Endothelial cell (in vitro differentiated cells): ENCODE measurements around the gene VTI1B. TPM values are rescaled to one million over a fixed set of nuclear protein-coding genes. Genes with fewer than 3 reads are reported as not detected.
"Not testable (repeated sequence)": the region's sequence is repeated elsewhere in the genome, so short reads cannot be mapped to it uniquely, and the experiment has no call there.

ENCODE experiments used
- DNase-seq: peaks from one replicate; pipeline ENCODE4 v3.0.0; 2021; ENCODE audit warnings: low spot score
- H3K27ac Mint-ChIP-seq: one replicate; pipeline ENCODE4 v1.8.0; 2021; ENCODE audit warnings: mixed read lengths, inconsistent platforms; ENCODE audit not compliant: unreplicated experiment
- H3K27me3 Mint-ChIP-seq: one replicate; pipeline ENCODE4 v1.8.0; 2021; ENCODE audit warnings: mild to moderate bottlenecking, moderate library complexity, mixed read lengths, inconsistent platforms; ENCODE audit not compliant: unreplicated experiment
- H3K36me3 Mint-ChIP-seq: one replicate; pipeline ENCODE4 v1.8.0; 2021; ENCODE audit warnings: mild to moderate bottlenecking, low read depth, mixed read lengths, inconsistent platforms; ENCODE audit not compliant: unreplicated experiment
- H3K4me1 Mint-ChIP-seq: one replicate; pipeline ENCODE4 v1.8.0; 2021; ENCODE audit warnings: mild to moderate bottlenecking, mixed read lengths, inconsistent platforms; ENCODE audit not compliant: unreplicated experiment
- H3K4me3 Mint-ChIP-seq: one replicate; pipeline ENCODE4 v1.8.0; 2021; ENCODE audit warnings: mild to moderate bottlenecking, mixed read lengths, inconsistent platforms; ENCODE audit not compliant: unreplicated experiment
- H3K9me3 Mint-ChIP-seq: one replicate; pipeline ENCODE4 v1.8.0; 2021; ENCODE audit warnings: mixed read lengths, inconsistent platforms; ENCODE audit not compliant: unreplicated experiment
- CTCF ChIP-seq: fragments of 200-600 bp; sonication (generic); IDR thresholded peaks from one replicate; pipeline ENCODE4 v1.5.0; 2021; ENCODE audit warnings: antibody characterized with exemption; ENCODE audit not compliant: unreplicated experiment
- long read RNA-seq: library from polyadenylated mRNA; unstranded; transcript quantifications from one replicate; pipeline ENCODE4 v2.0.0, GENCODE V29; 2020; ENCODE audit not compliant: unreplicated experiment
- total RNA-seq: library from RNA; stranded (reverse); fragmentation: NEBNext Ultra II Directional; extraction: Animal tissue kit (Norgen Biotek cat#: 25700); gene quantifications from one replicate; pipeline ENCODE4 v1.2.1, GENCODE V29; 2021; ENCODE audit not compliant: unreplicated experiment

VTI1B gene
- 87.9 TPM for total RNA-seq
- long read RNA-seq, full-length matches to known transcripts = 29 of 32 reads
- long read RNA-seq, partial matches to known transcripts = 1 of 32 reads
- long read RNA-seq, other reads (novel, unspliced or antisense) = 2 of 32 reads

- Mint-ChIP-seq H3K9me3 (no peaks in the 10 kb centered on the region), H3K36me3 (peaks cover 6% of the 10 kb centered on the region), H3K4me1 (peaks cover 17% of the 10 kb centered on the region), H3K4me3 (peak within 1 kb of the TSS; percentile 96), H3K27me3 (no peaks in the 10 kb centered on the region), H3K27ac (peak within 1 kb of the TSS; percentile 88)
- no peak for TF ChIP-seq CTCF
- DNase-seq = peak; percentile 82
Observed at GRCh38 chr14:67674480-67675218, at the start of gene VTI1B. Gene VTI1B (minus strand): TSS chr14:67674632. CDS start chr14:67674489, 143 bp downstream.

- H3K9me3 Mint-ChIP-seq = no peaks in the 10 kb centered on the region
- H3K36me3 Mint-ChIP-seq = no peaks in the 10 kb centered on the region
- TF ChIP-seq CTCF = no peak
- H3K27ac Mint-ChIP-seq = no peak overlapping the region
- H3K4me3 Mint-ChIP-seq = no peak overlapping the region
- H3K27me3 Mint-ChIP-seq = peaks cover 2% of the 10 kb centered on the region
- no peak for DNase-seq
- H3K4me1 Mint-ChIP-seq = peaks cover 12% of the 10 kb centered on the region
Observed at GRCh38 chr14:67722293-67722692, 47.9 kb upstream of the VTI1B start.

GRCh38 chr14:67721875-67722274 lies 47.4 kb upstream of the VTI1B start:
- H3K36me3 Mint-ChIP-seq = no peaks in the 10 kb centered on the region
- TF ChIP-seq CTCF = no peak
- no peak overlapping the region for H3K4me3 Mint-ChIP-seq
- no peak overlapping the region for H3K27ac Mint-ChIP-seq
- no peaks in the 10 kb centered on the region for H3K9me3 Mint-ChIP-seq
- H3K27me3 Mint-ChIP-seq = peaks cover 2% of the 10 kb centered on the region
- no peak for DNase-seq
- H3K4me1 Mint-ChIP-seq = peaks cover 12% of the 10 kb centered on the region

- no peak overlapping the region for H3K27ac Mint-ChIP-seq
- no peaks in the 10 kb centered on the region for H3K36me3 Mint-ChIP-seq
- peaks cover 12% of the 10 kb centered on the region for H3K4me1 Mint-ChIP-seq
- H3K27me3 Mint-ChIP-seq = peaks cover 2% of the 10 kb centered on the region
- no peak overlapping the region for H3K4me3 Mint-ChIP-seq
- no peak for TF ChIP-seq CTCF
- no peaks in the 10 kb centered on the region for H3K9me3 Mint-ChIP-seq
- no peak for DNase-seq
Observed at GRCh38 chr14:67719866-67720265, 45.4 kb upstream of the VTI1B start.

- not testable (repeated sequence) for H3K9me3 Mint-ChIP-seq, DNase-seq, H3K27ac Mint-ChIP-seq, H3K36me3 Mint-ChIP-seq, H3K4me3 Mint-ChIP-seq, H3K27me3 Mint-ChIP-seq
- peaks cover 12% of the 10 kb centered on the region for H3K4me1 Mint-ChIP-seq
Observed at GRCh38 chr14:67719385-67719784, 45.0 kb upstream of the VTI1B start.
